HK-2 (cell line): ENCODE measurements around the gene RARA.
"Not testable (repeated sequence)": the region's sequence is repeated elsewhere in the genome, so short reads cannot be mapped to it uniquely, and the experiment has no call there.

Experiments used
- DNase-seq: peaks from one replicate; pipeline ENCODE4 v3.0.0-alpha.2; 2018; ENCODE audit not compliant: unreplicated experiment

Gene RARA

DNA sequence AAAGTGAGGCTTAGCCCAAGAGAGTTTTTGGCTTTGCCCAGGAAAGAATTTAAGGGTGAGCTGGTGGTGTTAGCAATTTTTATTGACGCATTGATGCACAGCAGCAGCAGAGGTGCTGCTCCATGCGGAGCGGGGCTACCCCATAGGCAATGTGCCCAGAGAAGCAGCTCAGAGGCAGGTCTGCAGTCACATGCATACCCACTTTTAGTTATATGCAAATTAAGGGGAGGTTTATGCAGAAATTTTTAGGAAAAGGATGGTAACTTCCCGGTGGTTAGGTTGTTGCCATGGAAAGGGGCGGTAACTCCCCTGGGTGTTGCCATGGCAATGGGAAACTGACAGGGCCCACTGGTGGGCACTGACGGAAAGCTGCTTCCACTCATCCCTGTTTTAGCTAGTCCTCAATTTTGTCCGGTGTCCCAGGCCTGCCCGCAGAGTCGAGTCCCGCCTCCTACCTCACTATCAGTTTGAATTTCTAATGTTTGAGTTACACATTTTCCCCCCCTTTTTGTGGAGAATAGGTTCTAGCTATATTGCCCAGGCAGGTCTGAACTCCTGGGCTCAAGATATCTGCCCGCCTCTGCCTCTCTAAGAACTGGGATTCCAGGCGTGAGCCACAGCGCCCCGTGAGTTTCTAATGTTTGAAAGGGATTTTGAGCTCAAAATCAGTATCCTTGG is 66.0 kb downstream of the RARA start:
- no peak for DNase-seq

GRCh38 chr17:40375786-40376185 is 66.8 kb downstream of the RARA start:
- DNase-seq = not testable (repeated sequence)

GRCh38 chr17:40376541-40376940 is 67.6 kb downstream of the RARA start:
- not testable (repeated sequence) for DNase-seq

GRCh38 chr17:40377832-40378231 is 68.9 kb downstream of the RARA start:
- DNase-seq = no peak

DNA sequence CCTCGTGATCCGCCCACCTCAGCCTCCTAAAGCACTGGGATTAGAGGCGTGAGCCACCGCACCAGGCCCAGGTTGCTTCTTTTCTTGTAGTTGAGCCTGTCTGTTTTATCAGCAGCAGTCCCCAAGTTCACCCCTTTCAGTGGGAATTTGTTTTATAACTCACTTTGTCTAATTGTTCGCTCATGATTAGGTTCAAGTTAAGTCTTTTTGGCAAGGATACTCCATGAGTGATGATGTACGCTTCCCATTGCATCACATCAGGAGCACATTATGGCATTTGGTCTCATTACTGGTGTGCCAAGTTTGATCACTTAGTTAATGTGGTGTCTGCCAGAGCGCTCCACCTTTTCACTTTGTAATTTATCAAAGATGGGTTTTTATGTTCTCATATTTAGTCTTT is 70.0 kb downstream of the RARA start:
- no peak for DNase-seq

GRCh38 chr17:40382251-40382650 is 73.3 kb downstream of the RARA start:
- DNase-seq = no peak

GRCh38 chr17:40386555-40386954 is 77.6 kb downstream of the RARA start:
- DNase-seq = not testable (repeated sequence)

GRCh38 chr17:40399185-40399584 is 90.2 kb downstream of the RARA start:
- no peak for DNase-seq

DNA sequence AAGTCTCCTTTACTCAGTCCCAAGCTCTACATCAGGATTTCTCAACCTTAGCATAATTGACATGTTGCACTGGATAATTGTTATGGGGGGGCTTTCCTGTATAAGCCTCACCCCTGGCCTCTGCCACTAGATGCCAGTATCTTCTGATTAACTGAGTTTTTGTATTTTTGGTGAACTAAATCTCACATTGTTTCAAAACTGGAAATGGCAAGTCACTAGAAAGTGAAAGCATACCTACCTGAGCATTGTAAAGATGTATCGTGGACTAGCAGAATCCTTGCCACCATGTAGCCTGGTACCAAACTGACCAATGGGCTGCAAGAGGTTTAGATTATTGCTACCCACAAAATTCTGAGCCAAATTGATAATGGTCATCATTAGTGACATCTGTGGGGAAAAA is 93.7 kb downstream of the RARA start:
- no peak for DNase-seq

DNA sequence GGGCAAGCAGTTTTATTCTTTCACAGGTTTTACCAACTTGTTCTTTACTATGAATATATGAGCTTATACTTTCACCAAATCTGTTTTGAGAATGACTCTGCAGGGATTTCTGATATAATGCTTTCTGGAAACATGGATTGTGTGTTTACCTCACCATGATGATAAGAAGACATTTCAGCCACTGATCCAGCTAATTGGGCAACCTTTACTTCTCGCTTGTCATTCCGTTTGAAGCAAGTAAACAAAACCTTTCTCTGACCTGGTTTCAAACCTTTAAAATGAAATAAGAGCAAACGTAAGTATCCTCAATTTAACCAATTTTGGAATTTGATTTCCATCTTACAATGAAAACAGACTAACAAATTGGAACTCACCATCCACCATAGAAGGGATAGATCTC is 95.0 kb downstream of the RARA start:
- DNase-seq = no peak
